WTC11 (cell line): ENCODE data around the gene OGDHL. TPM values are rescaled to one million over a fixed set of nuclear protein-coding genes. Genes with fewer than 3 reads are reported as not detected.

ENCODE experiments used
- ATAC-seq: fragments of 200-7000 bp; cut with Tn5 transposase; 2 replicates; pipeline ENCODE4 v1.10.0; 2021; ENCODE audit warnings: mild to moderate bottlenecking, moderate library complexity
- CTCF ChIA-PET: fragments of 300-600 bp; sonication (Branson Sonifier 250); formaldehyde crosslinking; loops from one replicate; lab custom pipeline; 2021; ENCODE audit warnings: antibody characterized with exemption; lab: Charles Lee
- POLR2A ChIA-PET: fragments of 350-600 bp; sonication (Branson Sonifier 250); formaldehyde crosslinking; loops from one replicate; lab custom pipeline; 2021; ENCODE audit warnings: antibody characterized with exemption; lab: Charles Lee
- DNase-seq: peaks from one replicate; pipeline ENCODE4 v3.0.0; 2021; ENCODE audit warnings: low spot score
- H3K27ac Mint-ChIP-seq: 2 replicates; pipeline ENCODE4 v1.8.0; 2021; ENCODE audit warnings: mixed read lengths
- H3K27me3 Mint-ChIP-seq: 2 replicates; pipeline ENCODE4 v1.8.0; 2021; ENCODE audit warnings: low read depth, mild to moderate bottlenecking, moderate library complexity, mixed read lengths
- H3K36me3 Mint-ChIP-seq: 2 replicates; pipeline ENCODE4 v1.8.0; 2021; ENCODE audit warnings: mixed read lengths
- H3K4me1 Mint-ChIP-seq: 2 replicates; pipeline ENCODE4 v1.8.0; 2022; ENCODE audit warnings: mixed read lengths
- H3K4me3 Mint-ChIP-seq: 2 replicates; pipeline ENCODE4 v1.8.0; 2021; ENCODE audit warnings: mild to moderate bottlenecking, moderate library complexity, mixed read lengths
- H3K9me3 Mint-ChIP-seq: 2 replicates; pipeline ENCODE4 v1.8.0; 2021; ENCODE audit warnings: mixed read lengths
- CREB1 ChIP-seq: sonication (generic); formaldehyde crosslinking; IDR thresholded peaks from 2 replicates; pipeline ENCODE4 v1.8.0; 2023; ENCODE audit warnings: mild to moderate bottlenecking, missing genetic modification reagents
- NFYB ChIP-seq: sonication (generic); formaldehyde crosslinking; conservative IDR thresholded peaks from 2 replicates; pipeline ENCODE4 v1.8.0; 2022; ENCODE audit warnings: low read depth, missing genetic modification reagents
- NR2C2 ChIP-seq: sonication (generic); formaldehyde crosslinking; IDR thresholded peaks from 2 replicates; pipeline ENCODE4 v1.8.0; 2022; ENCODE audit warnings: mild to moderate bottlenecking, missing genetic modification reagents
- SMAD3 ChIP-seq: sonication (generic); formaldehyde crosslinking; IDR thresholded peaks from 2 replicates; pipeline ENCODE4 v1.8.0; 2022; ENCODE audit warnings: missing genetic modification reagents, mild to moderate bottlenecking, borderline replicate concordance
- total RNA-seq: library from RNA; stranded (reverse); gene quantifications from 3 replicates; pipeline ENCODE4 v1.2.3, GENCODE V29; 2021
- TF ChIP-seq, protein P1 (sequence below): fragments of 200-600 bp; IDR thresholded peaks from 2 replicates; pipeline ENCODE4 v1.8.0; 2022; ENCODE audit warnings: antibody characterized with exemption
- TF ChIP-seq, protein P2 (sequence below): sonication (generic); formaldehyde crosslinking; IDR thresholded peaks from 2 replicates; pipeline ENCODE4 v1.8.1; 2022; ENCODE audit warnings: missing genetic modification reagents, borderline replicate concordance
- TF ChIP-seq, protein P3 (sequence below): sonication (generic); formaldehyde crosslinking; conservative IDR thresholded peaks from 2 replicates; pipeline ENCODE4 v1.8.1; 2022; ENCODE audit warnings: mild to moderate bottlenecking, missing genetic modification reagents
- TF ChIP-seq, protein P4 (sequence below): sonication (generic); formaldehyde crosslinking; IDR thresholded peaks from 2 replicates; pipeline ENCODE4 v1.8.0; 2023; ENCODE audit warnings: mild to moderate bottlenecking, missing genetic modification reagents
- TF ChIP-seq, protein P5 (sequence below): sonication (generic); formaldehyde crosslinking; IDR thresholded peaks from 2 replicates; pipeline ENCODE4 v1.8.0; 2023; ENCODE audit warnings: missing genetic modification reagents, mild to moderate bottlenecking, borderline replicate concordance
- TF ChIP-seq, protein P6 (sequence below): sonication (generic); formaldehyde crosslinking; conservative IDR thresholded peaks from 2 replicates; pipeline ENCODE4 v1.8.1; 2023; ENCODE audit warnings: mild to moderate bottlenecking, low read depth, missing genetic modification reagents, moderate library complexity
- TF ChIP-seq, protein P7 (sequence below): sonication (generic); formaldehyde crosslinking; IDR thresholded peaks from 2 replicates; pipeline ENCODE4 v1.8.1; 2023; ENCODE audit warnings: mild to moderate bottlenecking, missing genetic modification reagents
- TF ChIP-seq, protein P8 (sequence below): fragments of 250-450 bp; sonication (Bioruptor Pico); IDR thresholded peaks from 2 replicates; pipeline ENCODE4 v1.9.0; 2021; ENCODE audit warnings: mild to moderate bottlenecking
- TF ChIP-seq, protein P9 (sequence below): fragments of 250-450 bp; sonication (Bioruptor Pico); IDR thresholded peaks from 2 replicates; pipeline ENCODE4 v1.9.0; 2021; ENCODE audit warnings: mild to moderate bottlenecking, borderline replicate concordance

Gene OGDHL
- total RNA-seq, 1 experiment from 2014 or later: 35.1 TPM

DNA sequence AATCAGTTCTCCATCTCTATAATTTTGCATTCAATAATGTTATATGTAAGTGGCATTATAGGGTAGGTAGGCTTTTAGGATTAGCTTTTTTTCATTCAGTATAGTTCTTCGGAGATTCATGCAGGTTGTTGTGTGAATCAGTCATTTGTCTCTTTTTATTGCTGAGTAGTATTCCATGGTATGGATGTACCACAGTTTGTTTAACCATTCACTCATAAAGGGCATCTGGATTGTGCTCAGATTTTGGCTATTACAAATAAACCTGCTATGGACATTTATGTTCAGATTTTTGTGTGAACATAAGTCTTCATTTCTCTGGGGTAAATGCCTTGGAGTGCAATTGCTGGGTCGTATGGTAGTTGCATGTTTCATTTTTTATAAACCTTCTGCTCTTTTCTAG is 4.4 kb upstream of the OGDHL start (continued):
- TF ChIP-seq, protein P1, sequence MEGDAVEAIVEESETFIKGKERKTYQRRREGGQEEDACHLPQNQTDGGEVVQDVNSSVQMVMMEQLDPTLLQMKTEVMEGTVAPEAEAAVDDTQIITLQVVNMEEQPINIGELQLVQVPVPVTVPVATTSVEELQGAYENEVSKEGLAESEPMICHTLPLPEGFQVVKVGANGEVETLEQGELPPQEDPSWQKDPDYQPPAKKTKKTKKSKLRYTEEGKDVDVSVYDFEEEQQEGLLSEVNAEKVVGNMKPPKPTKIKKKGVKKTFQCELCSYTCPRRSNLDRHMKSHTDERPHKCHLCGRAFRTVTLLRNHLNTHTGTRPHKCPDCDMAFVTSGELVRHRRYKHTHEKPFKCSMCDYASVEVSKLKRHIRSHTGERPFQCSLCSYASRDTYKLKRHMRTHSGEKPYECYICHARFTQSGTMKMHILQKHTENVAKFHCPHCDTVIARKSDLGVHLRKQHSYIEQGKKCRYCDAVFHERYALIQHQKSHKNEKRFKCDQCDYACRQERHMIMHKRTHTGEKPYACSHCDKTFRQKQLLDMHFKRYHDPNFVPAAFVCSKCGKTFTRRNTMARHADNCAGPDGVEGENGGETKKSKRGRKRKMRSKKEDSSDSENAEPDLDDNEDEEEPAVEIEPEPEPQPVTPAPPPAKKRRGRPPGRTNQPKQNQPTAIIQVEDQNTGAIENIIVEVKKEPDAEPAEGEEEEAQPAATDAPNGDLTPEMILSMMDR: no peak
- no peak for TF ChIP-seq SMAD3 (CRISPR knock-in tag)
- TF ChIP-seq, protein P2, sequence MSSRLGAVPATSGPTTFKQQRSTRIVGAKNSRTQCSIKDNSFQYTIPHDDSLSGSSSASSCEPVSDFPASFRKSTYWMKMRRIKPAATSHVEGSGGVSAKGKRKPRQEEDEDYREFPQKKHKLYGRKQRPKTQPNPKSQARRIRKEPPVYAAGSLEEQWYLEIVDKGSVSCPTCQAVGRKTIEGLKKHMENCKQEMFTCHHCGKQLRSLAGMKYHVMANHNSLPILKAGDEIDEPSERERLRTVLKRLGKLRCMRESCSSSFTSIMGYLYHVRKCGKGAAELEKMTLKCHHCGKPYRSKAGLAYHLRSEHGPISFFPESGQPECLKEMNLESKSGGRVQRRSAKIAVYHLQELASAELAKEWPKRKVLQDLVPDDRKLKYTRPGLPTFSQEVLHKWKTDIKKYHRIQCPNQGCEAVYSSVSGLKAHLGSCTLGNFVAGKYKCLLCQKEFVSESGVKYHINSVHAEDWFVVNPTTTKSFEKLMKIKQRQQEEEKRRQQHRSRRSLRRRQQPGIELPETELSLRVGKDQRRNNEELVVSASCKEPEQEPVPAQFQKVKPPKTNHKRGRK (CRISPR knock-in tag): no peak
- TF ChIP-seq, protein P3, sequence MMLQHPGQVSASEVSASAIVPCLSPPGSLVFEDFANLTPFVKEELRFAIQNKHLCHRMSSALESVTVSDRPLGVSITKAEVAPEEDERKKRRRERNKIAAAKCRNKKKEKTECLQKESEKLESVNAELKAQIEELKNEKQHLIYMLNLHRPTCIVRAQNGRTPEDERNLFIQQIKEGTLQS: no peak
- no peak for TF ChIP-seq NR2C2
- TF ChIP-seq, protein P4, sequence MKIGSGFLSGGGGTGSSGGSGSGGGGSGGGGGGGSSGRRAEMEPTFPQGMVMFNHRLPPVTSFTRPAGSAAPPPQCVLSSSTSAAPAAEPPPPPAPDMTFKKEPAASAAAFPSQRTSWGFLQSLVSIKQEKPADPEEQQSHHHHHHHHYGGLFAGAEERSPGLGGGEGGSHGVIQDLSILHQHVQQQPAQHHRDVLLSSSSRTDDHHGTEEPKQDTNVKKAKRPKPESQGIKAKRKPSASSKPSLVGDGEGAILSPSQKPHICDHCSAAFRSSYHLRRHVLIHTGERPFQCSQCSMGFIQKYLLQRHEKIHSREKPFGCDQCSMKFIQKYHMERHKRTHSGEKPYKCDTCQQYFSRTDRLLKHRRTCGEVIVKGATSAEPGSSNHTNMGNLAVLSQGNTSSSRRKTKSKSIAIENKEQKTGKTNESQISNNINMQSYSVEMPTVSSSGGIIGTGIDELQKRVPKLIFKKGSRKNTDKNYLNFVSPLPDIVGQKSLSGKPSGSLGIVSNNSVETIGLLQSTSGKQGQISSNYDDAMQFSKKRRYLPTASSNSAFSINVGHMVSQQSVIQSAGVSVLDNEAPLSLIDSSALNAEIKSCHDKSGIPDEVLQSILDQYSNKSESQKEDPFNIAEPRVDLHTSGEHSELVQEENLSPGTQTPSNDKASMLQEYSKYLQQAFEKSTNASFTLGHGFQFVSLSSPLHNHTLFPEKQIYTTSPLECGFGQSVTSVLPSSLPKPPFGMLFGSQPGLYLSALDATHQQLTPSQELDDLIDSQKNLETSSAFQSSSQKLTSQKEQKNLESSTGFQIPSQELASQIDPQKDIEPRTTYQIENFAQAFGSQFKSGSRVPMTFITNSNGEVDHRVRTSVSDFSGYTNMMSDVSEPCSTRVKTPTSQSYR (CRISPR knock-in tag): no peak
- TF ChIP-seq, protein P5, sequence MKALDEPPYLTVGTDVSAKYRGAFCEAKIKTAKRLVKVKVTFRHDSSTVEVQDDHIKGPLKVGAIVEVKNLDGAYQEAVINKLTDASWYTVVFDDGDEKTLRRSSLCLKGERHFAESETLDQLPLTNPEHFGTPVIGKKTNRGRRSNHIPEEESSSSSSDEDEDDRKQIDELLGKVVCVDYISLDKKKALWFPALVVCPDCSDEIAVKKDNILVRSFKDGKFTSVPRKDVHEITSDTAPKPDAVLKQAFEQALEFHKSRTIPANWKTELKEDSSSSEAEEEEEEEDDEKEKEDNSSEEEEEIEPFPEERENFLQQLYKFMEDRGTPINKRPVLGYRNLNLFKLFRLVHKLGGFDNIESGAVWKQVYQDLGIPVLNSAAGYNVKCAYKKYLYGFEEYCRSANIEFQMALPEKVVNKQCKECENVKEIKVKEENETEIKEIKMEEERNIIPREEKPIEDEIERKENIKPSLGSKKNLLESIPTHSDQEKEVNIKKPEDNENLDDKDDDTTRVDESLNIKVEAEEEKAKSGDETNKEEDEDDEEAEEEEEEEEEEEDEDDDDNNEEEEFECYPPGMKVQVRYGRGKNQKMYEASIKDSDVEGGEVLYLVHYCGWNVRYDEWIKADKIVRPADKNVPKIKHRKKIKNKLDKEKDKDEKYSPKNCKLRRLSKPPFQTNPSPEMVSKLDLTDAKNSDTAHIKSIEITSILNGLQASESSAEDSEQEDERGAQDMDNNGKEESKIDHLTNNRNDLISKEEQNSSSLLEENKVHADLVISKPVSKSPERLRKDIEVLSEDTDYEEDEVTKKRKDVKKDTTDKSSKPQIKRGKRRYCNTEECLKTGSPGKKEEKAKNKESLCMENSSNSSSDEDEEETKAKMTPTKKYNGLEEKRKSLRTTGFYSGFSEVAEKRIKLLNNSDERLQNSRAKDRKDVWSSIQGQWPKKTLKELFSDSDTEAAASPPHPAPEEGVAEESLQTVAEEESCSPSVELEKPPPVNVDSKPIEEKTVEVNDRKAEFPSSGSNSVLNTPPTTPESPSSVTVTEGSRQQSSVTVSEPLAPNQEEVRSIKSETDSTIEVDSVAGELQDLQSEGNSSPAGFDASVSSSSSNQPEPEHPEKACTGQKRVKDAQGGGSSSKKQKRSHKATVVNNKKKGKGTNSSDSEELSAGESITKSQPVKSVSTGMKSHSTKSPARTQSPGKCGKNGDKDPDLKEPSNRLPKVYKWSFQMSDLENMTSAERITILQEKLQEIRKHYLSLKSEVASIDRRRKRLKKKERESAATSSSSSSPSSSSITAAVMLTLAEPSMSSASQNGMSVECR: no peak

DNA sequence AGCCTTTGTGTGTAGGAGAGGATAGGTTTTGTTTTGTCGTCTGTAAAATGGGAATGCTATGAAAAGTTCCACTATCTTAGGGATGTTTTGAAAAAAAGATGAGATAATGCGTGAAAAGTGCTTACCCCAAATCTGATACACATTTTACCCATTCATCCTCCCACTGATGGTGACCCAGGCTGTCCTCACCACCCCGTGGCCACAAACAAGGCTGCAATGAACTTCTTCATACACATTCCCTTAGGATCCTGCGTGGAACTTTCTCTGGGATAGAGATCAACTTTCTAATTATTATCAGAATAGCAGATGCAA is 399 bp upstream of the OGDHL start:
- Mint-ChIP-seq H3K9me3 (peaks cover 10% of the 10 kb centered on the region), H3K36me3 (0 out of 2 replicates have a peak, but pooled peaks cover 2% of the 10 kb centered on the region), H3K27ac (no peak overlapping the region), H3K4me1 (peaks cover 16% of the 10 kb centered on the region), H3K4me3 (peak overlapping the region; percentile 67), H3K27me3 (peaks cover 22% of the 10 kb centered on the region)
- ATAC-seq (no peak), DNase-seq (no peak)
- ChIA-PET POLR2A (interaction anchor here (0.6 kb wide), 1 partner anchor 152 kb away, joined by 3 read pairs; the partner anchor contains the start of gene SLC18A3), CTCF (interaction anchor here (0.9 kb wide), 1 partner anchor 18 kb away, joined by 3 read pairs; no protein-coding TSS in a partner anchor)
- no peak for TF ChIP-seq NFYB (CRISPR knock-in tag)
- TF ChIP-seq CREB1 (CRISPR knock-in tag): no peak
- TF ChIP-seq, protein P6, sequence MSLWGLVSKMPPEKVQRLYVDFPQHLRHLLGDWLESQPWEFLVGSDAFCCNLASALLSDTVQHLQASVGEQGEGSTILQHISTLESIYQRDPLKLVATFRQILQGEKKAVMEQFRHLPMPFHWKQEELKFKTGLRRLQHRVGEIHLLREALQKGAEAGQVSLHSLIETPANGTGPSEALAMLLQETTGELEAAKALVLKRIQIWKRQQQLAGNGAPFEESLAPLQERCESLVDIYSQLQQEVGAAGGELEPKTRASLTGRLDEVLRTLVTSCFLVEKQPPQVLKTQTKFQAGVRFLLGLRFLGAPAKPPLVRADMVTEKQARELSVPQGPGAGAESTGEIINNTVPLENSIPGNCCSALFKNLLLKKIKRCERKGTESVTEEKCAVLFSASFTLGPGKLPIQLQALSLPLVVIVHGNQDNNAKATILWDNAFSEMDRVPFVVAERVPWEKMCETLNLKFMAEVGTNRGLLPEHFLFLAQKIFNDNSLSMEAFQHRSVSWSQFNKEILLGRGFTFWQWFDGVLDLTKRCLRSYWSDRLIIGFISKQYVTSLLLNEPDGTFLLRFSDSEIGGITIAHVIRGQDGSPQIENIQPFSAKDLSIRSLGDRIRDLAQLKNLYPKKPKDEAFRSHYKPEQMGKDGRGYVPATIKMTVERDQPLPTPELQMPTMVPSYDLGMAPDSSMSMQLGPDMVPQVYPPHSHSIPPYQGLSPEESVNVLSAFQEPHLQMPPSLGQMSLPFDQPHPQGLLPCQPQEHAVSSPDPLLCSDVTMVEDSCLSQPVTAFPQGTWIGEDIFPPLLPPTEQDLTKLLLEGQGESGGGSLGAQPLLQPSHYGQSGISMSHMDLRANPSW (CRISPR knock-in tag): no peak
- TF ChIP-seq, protein P7, sequence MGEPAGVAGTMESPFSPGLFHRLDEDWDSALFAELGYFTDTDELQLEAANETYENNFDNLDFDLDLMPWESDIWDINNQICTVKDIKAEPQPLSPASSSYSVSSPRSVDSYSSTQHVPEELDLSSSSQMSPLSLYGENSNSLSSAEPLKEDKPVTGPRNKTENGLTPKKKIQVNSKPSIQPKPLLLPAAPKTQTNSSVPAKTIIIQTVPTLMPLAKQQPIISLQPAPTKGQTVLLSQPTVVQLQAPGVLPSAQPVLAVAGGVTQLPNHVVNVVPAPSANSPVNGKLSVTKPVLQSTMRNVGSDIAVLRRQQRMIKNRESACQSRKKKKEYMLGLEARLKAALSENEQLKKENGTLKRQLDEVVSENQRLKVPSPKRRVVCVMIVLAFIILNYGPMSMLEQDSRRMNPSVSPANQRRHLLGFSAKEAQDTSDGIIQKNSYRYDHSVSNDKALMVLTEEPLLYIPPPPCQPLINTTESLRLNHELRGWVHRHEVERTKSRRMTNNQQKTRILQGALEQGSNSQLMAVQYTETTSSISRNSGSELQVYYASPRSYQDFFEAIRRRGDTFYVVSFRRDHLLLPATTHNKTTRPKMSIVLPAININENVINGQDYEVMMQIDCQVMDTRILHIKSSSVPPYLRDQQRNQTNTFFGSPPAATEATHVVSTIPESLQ (CRISPR knock-in tag): no peak
- TF ChIP-seq, protein P8, sequence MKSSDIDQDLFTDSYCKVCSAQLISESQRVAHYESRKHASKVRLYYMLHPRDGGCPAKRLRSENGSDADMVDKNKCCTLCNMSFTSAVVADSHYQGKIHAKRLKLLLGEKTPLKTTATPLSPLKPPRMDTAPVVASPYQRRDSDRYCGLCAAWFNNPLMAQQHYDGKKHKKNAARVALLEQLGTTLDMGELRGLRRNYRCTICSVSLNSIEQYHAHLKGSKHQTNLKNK: no peak
- TF ChIP-seq, protein P9, sequence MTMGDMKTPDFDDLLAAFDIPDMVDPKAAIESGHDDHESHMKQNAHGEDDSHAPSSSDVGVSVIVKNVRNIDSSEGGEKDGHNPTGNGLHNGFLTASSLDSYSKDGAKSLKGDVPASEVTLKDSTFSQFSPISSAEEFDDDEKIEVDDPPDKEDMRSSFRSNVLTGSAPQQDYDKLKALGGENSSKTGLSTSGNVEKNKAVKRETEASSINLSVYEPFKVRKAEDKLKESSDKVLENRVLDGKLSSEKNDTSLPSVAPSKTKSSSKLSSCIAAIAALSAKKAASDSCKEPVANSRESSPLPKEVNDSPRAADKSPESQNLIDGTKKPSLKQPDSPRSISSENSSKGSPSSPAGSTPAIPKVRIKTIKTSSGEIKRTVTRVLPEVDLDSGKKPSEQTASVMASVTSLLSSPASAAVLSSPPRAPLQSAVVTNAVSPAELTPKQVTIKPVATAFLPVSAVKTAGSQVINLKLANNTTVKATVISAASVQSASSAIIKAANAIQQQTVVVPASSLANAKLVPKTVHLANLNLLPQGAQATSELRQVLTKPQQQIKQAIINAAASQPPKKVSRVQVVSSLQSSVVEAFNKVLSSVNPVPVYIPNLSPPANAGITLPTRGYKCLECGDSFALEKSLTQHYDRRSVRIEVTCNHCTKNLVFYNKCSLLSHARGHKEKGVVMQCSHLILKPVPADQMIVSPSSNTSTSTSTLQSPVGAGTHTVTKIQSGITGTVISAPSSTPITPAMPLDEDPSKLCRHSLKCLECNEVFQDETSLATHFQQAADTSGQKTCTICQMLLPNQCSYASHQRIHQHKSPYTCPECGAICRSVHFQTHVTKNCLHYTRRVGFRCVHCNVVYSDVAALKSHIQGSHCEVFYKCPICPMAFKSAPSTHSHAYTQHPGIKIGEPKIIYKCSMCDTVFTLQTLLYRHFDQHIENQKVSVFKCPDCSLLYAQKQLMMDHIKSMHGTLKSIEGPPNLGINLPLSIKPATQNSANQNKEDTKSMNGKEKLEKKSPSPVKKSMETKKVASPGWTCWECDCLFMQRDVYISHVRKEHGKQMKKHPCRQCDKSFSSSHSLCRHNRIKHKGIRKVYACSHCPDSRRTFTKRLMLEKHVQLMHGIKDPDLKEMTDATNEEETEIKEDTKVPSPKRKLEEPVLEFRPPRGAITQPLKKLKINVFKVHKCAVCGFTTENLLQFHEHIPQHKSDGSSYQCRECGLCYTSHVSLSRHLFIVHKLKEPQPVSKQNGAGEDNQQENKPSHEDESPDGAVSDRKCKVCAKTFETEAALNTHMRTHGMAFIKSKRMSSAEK (CRISPR knock-in tag): no peak
- 0 out of 2 replicates have a peak, but pooled peaks have one; percentile 0 for TF ChIP-seq SMAD3 (CRISPR knock-in tag)
